ENCODE measurements around the gene AFF2.
"Not testable (repeated sequence)": the region's sequence is repeated elsewhere in the genome, so short reads cannot be mapped to it uniquely, and the experiment has no call there.

DNA sequence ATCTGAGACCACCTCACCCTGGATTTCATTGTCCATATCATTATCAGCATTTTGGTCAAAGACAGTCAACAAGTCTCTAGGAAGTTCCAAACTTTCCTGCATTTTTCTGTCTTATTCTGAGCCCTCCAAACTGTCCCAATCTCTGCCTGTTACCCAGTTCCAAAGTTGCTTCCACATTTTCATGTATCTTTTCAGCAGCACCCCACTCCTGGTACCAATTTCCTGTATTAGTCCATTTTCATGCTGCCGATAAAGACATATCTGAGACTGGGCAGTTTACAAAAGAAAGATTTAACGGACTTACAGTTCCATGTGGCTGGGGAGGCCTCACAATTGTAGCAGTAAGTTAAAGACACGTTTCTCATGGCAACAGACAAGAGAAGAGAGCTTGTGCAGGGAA, 168.8 kb downstream of the AFF2 start:
- TF ChIP-seq, protein P1, sequence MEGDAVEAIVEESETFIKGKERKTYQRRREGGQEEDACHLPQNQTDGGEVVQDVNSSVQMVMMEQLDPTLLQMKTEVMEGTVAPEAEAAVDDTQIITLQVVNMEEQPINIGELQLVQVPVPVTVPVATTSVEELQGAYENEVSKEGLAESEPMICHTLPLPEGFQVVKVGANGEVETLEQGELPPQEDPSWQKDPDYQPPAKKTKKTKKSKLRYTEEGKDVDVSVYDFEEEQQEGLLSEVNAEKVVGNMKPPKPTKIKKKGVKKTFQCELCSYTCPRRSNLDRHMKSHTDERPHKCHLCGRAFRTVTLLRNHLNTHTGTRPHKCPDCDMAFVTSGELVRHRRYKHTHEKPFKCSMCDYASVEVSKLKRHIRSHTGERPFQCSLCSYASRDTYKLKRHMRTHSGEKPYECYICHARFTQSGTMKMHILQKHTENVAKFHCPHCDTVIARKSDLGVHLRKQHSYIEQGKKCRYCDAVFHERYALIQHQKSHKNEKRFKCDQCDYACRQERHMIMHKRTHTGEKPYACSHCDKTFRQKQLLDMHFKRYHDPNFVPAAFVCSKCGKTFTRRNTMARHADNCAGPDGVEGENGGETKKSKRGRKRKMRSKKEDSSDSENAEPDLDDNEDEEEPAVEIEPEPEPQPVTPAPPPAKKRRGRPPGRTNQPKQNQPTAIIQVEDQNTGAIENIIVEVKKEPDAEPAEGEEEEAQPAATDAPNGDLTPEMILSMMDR (IDR thresholded peaks at IDR 0.05 in 2 of 3, conservative IDR thresholded peaks at IDR 0.05 in 1 of 3; ENCODE audit: borderline replicate concordance in 1 of 3, insufficient read depth in 1 of 3, low read depth in 2 of 3, low read length in 2 of 3) = not testable (repeated sequence)
- TF ChIP-seq, protein P2, sequence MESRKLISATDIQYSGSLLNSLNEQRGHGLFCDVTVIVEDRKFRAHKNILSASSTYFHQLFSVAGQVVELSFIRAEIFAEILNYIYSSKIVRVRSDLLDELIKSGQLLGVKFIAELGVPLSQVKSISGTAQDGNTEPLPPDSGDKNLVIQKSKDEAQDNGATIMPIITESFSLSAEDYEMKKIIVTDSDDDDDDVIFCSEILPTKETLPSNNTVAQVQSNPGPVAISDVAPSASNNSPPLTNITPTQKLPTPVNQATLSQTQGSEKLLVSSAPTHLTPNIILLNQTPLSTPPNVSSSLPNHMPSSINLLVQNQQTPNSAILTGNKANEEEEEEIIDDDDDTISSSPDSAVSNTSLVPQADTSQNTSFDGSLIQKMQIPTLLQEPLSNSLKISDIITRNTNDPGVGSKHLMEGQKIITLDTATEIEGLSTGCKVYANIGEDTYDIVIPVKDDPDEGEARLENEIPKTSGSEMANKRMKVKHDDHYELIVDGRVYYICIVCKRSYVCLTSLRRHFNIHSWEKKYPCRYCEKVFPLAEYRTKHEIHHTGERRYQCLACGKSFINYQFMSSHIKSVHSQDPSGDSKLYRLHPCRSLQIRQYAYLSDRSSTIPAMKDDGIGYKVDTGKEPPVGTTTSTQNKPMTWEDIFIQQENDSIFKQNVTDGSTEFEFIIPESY (IDR thresholded peaks at IDR 0.05; ENCODE audit: extremely low read depth, insufficient replicate concordance, low read length) = not testable (repeated sequence)
- TF ChIP-seq POLR2A (IDR thresholded peaks at IDR 0.05; ENCODE audit: borderline replicate concordance, extremely low read depth, insufficient read depth, insufficient read length); EZH2 (IDR thresholded peaks at IDR 0.05); RAD21 (IDR thresholded peaks at IDR 0.05; ENCODE audit: low read depth); MAX (IDR thresholded peaks at IDR 0.05); SP1 (IDR thresholded peaks at IDR 0.05; ENCODE audit: low read depth); EZH2phosphoT487 (IDR thresholded peaks at IDR 0.05; ENCODE audit: borderline replicate concordance); SRF (IDR thresholded peaks at IDR 0.05; ENCODE audit: low read depth); POLR2AphosphoS5 (IDR thresholded peaks at IDR 0.05; ENCODE audit: low read depth, low read length); ZNF274 (IDR thresholded peaks at IDR 0.05; ENCODE audit: low read depth, low read length); TCF7L2 (IDR thresholded peaks at IDR 0.05; ENCODE audit: borderline replicate concordance, extremely low read depth, insufficient read depth, insufficient read length): not testable (repeated sequence)
- TF ChIP-seq, protein P3, sequence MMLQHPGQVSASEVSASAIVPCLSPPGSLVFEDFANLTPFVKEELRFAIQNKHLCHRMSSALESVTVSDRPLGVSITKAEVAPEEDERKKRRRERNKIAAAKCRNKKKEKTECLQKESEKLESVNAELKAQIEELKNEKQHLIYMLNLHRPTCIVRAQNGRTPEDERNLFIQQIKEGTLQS (IDR thresholded peaks at IDR 0.05) = not testable (repeated sequence)

Measured in HCT116 (cell line).